Neural cell (in vitro differentiated cells): ENCODE results near the gene ZSWIM8.

Experiments
- EP300 ChIP-seq: fragments of 450-650 bp; conservative IDR thresholded peaks from 2 replicates; pipeline ENCODE4 v1.6.1; 2014; ENCODE audit warnings: antibody characterized with exemption, mild to moderate bottlenecking, moderate library complexity; ENCODE audit not compliant: poor library complexity, severe bottlenecking
- SMC3 ChIP-seq: fragments of 450-650 bp; conservative IDR thresholded peaks from 2 replicates; pipeline ENCODE4 v1.6.1; 2014; ENCODE audit warnings: antibody characterized with exemption, mild to moderate bottlenecking, moderate library complexity; ENCODE audit not compliant: poor library complexity
- TAF1 ChIP-seq: IDR thresholded peaks from 2 replicates; pipeline ENCODE4 v1.6.1; 2012; ENCODE audit warnings: low read depth

DNA sequence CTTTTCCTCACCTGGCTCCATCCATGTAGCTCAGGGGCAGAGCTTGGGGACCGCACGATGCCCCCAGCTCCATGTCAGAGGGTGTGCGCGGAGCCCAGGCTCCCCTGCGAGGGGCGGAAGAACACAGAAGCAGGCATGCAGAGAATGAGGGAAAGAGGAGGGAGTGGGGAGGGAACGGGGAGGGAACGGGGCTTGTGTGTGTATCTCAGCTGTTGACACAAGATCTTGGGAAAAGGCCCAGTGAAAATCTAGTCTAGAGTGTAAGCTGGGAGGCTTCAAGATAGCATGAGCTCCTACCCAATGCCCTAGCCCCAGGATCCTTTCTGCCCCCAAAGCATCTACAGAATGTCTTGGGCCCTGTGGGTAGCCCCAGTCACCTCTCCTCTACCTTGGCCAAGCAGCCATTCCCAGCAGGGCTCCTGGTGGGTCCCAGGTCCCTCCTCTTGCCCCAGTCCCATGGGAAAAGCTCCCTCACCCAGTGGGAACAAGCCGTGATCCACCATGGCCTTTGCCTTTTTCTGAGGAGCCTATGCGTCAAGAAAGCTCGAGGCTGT, 51.1 kb downstream of the ZSWIM8 start:
- TF ChIP-seq TAF1 (no peak), EP300 (no peak), SMC3 (no peak)
